Ascending aorta (tissue), 2 donors: ENCODE data around the gene MBNL1. TPM values are rescaled to one million over a fixed set of nuclear protein-coding genes. Genes with fewer than 3 reads are reported as not detected.

Source experiments
- DNase-seq, 2 donors: peaks; one replicate each; pipeline ENCODE4 v3.0.0-alpha.2; 2019; ENCODE audit warnings: low spot score in 2 of 2
- H3K27ac ChIP-seq, 2 donors: fragments of 200-600 bp; sonication (generic); one replicate each; pipeline ENCODE4 v1.5.1; 2016 to 2017; ENCODE audit warnings: mild to moderate bottlenecking in 1 of 2
- H3K27me3 ChIP-seq: fragments of 200-600 bp; sonication (generic); one replicate; pipeline ENCODE4 v1.5.1; 2017
- H3K36me3 ChIP-seq, 2 donors: fragments of 200-600 bp; sonication (generic); one replicate each; pipeline ENCODE4 v1.5.1; 2016
- H3K4me1 ChIP-seq, 2 donors: fragments of 200-600 bp; sonication (generic); one replicate each; pipeline ENCODE4 v1.5.1; 2016 to 2017; ENCODE audit warnings: mild to moderate bottlenecking in 1 of 2
- H3K4me3 ChIP-seq, 2 donors: fragments of 200-600 bp; sonication (generic); one replicate each; pipeline ENCODE4 v1.5.1; 2016 to 2017; ENCODE audit warnings: mild to moderate bottlenecking in 1 of 2
- H3K9me3 ChIP-seq, 2 donors: fragments of 200-600 bp; sonication (generic); one replicate each; pipeline ENCODE4 v1.5.1; 2016
- intact Hi-C: fragments of 100-400 bp; cut with DNase I; formaldehyde crosslinking; loops from one replicate; pipeline ENCODE4 v1.15.1; 2023
- total RNA-seq: library from RNA; depleted of rRNA; stranded (reverse); fragments of >200 nt; gene quantifications from one replicate; pipeline ENCODE4 v1.1.0, GENCODE V29; 2016
- TF ChIP-seq, protein P1 (sequence below), 3 experiments: fragments of 200-600 bp in 2 of 3; fragments of 450-650 bp in 1 of 3; sonication (generic) in 2 of 3; IDR thresholded peaks; one replicate each; pipeline ENCODE4 v1.5.1; 2016 to 2019; ENCODE audit warnings: antibody characterized with exemption in 3 of 3, mild to moderate bottlenecking in 1 of 3, moderate library complexity in 1 of 3

MBNL1 gene
- total RNA-seq, 1 donor from 2014 or later, result 350 TPM

DNA sequence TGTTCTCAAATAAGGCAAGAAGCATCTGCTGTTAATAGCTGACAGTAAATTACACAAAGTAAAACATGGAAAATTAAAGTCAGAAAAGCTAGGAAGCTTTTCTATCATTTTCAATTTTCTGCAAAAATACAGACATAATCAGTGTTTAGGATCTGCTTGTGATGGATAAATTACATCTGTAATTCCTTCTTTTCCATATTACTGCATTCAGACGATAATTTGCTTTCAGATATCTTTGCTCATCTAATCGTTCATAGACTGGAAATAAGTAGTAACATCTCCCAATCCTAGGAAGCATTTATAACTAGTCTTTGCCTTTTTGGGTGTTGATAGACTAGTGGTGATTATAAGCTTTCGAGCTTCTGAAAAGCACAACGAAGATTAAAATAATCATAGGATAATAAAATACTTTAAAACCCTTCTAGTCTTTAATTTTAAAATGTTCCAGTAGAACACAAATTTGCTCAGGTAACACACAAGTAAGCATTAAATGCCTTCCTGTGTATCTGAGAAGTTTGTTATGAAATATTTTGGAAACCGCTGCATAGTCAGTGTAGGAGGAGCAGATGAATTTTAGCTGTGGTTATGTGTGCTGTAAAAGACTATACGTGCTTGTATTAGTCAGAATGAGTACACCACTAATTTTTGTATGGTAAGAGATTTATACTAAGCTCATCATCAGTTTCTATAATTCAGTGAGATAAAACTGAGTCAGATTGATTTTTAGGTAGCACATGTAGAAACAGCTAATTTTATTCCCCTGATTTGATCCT, 41.0 kb downstream of the MBNL1 start:
- intact Hi-C loops, result loop anchor here (10.0 kb wide), 2 partner anchors 95 to 135 kb away; no protein-coding TSS in a partner anchor
- peak overlapping the region; percentile 83 for H3K27ac ChIP-seq
- no peaks in the 10 kb centered on the region for H3K36me3 ChIP-seq
- TF ChIP-seq, protein P1, sequence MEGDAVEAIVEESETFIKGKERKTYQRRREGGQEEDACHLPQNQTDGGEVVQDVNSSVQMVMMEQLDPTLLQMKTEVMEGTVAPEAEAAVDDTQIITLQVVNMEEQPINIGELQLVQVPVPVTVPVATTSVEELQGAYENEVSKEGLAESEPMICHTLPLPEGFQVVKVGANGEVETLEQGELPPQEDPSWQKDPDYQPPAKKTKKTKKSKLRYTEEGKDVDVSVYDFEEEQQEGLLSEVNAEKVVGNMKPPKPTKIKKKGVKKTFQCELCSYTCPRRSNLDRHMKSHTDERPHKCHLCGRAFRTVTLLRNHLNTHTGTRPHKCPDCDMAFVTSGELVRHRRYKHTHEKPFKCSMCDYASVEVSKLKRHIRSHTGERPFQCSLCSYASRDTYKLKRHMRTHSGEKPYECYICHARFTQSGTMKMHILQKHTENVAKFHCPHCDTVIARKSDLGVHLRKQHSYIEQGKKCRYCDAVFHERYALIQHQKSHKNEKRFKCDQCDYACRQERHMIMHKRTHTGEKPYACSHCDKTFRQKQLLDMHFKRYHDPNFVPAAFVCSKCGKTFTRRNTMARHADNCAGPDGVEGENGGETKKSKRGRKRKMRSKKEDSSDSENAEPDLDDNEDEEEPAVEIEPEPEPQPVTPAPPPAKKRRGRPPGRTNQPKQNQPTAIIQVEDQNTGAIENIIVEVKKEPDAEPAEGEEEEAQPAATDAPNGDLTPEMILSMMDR (IDR thresholded peaks at IDR 0.05), result no peak
- no peak for DNase-seq
- peaks cover 17 to 70% of the 10 kb centered on the region in 2 donors for H3K4me1 ChIP-seq
- H3K27me3 ChIP-seq, result no peaks in the 10 kb centered on the region
- H3K9me3 ChIP-seq, result no peaks in the 10 kb centered on the region
- H3K4me3 ChIP-seq, result peak overlapping the region; percentile 9 to 28

DNA sequence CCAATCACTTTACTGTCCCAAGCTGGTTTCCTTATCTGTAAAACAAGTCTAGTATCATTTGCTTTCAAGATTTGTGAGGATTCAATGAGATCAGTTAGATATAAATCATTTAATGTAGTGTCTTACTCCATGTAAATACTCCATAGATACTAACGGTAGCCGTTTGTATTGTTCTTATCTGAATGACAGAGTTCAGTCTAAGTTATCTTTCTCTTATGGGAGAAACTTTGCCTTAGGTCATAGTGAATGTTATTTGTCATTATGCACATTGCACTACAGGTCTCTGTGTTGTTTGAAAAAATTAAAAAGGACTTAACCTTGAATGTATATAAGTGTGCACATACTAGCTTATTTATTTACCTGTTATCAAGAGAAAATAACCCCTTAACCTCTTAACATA, 44.7 kb downstream of the MBNL1 start:
- Histone ChIP-seq H3K4me1 (peaks cover 8 to 69% of the 10 kb centered on the region in 2 donors), H3K36me3 (no peaks in the 10 kb centered on the region), H3K4me3 (no peak overlapping the region), H3K27ac (peak overlapping the region; percentile 48 to 81), H3K27me3 (no peaks in the 10 kb centered on the region), H3K9me3 (no peaks in the 10 kb centered on the region)
- TF ChIP-seq, protein P1 (IDR thresholded peaks at IDR 0.05), result no peak
- intact Hi-C loops, result no loop called here
- DNase-seq, result no peak

DNA sequence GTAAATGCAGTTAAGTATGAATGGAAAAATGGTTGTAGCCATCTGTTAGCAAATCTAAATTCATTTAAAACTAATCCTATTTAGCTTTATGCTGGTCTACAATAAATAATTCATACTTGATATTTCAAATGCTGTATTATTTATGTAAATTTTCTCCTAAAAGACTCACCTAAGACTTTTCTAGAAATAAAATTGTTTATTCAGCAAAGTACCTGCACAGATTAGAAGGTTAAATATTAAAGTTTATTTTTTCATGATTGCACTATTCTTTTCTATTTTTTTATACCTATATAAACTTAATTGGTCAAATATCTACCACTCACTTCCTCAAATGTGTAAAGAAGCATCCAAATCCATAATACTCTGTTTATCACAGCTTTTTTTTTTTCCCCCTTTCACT, 45.2 kb downstream of the MBNL1 start:
- no peak for DNase-seq
- Histone ChIP-seq H3K4me3 (no peak overlapping the region), H3K27me3 (no peaks in the 10 kb centered on the region), H3K9me3 (no peaks in the 10 kb centered on the region), H3K4me1 (peaks cover 3 to 69% of the 10 kb centered on the region in 2 donors), H3K36me3 (no peaks in the 10 kb centered on the region), H3K27ac (peak overlapping the region; percentile 48 to 81)
- TF ChIP-seq, protein P1 (IDR thresholded peaks at IDR 0.05), result no peak
- intact Hi-C loops, result no loop called here

DNA sequence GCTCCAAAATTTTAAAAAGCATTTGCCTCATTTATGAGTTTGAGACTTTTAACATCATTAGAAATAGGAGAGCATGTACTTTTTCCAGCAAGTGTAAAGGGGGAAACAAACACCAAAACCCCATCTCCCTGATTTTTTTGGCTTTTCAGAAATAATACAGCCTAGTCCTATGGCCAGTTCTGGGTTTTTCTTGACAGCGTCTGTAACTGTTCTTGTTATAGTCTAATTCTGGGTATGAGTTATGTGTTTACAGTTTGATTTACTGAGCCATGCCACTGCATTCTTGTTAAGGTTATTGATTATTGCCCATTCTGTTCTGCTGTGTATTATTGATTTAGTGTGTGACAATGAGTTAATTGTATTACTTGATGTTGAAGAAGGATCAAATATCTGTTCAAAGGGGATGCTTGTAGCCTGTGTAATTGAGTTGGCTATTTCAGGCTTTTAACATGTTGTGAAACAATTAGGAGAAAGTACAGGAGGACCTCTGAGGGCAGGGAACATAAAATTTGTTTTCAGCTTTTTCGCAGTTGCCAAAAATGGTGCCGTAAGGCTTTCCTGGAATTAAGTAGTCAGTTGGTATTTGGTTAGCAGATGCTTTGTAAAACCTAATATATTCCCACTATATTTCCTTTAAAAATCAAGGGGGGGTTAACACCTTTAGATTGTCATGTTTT, 46.1 kb downstream of the MBNL1 start:
- Histone ChIP-seq H3K36me3 (no peaks in the 10 kb centered on the region), H3K27me3 (no peaks in the 10 kb centered on the region), H3K4me3 (no peak overlapping the region), H3K4me1 (peaks cover 0 to 66% of the 10 kb centered on the region in 2 donors), H3K9me3 (no peaks in the 10 kb centered on the region), H3K27ac (peak overlapping the region; percentile 78 to 81)
- TF ChIP-seq, protein P1 (IDR thresholded peaks at IDR 0.05), result no peak
- no peak for DNase-seq
- intact Hi-C loops, result no loop called here

DNA sequence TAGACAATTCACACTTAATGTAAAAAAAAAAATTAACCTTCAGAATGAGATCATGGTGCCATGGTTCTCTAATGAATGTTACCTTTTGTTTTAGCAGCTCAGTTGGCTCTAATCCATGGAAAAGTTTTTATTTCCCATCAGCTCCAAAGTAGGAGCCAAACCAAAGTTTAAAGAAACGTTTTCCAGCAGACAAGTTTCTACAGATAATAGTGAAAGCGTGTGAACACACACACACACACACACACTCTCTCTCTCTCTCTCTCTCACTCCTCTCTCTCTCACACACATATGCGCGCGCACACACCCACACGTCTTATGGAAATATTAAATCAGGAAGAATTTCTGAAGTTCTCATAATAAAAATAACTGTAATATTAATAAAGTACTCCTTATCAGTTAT, 46.9 kb downstream of the MBNL1 start:
- TF ChIP-seq, protein P1 (IDR thresholded peaks at IDR 0.05), result no peak
- no peaks in the 10 kb centered on the region for H3K27me3 ChIP-seq
- peaks cover 0 to 68% of the 10 kb centered on the region in 2 donors for H3K4me1 ChIP-seq
- H3K4me3 ChIP-seq, result peak overlapping the region in 1 of 2 donors; percentile 14
- H3K27ac ChIP-seq, result peak overlapping the region; percentile 78 to 81
- intact Hi-C loops, result no loop called here
- DNase-seq, result no peak
- H3K36me3 ChIP-seq, result no peaks in the 10 kb centered on the region
- no peaks in the 10 kb centered on the region for H3K9me3 ChIP-seq
